Heart left ventricle (tissue), 16 donors: ENCODE data around the gene LRRC63. TPM values are rescaled to one million over a fixed set of nuclear protein-coding genes. Genes with fewer than 3 reads are reported as not detected.

Experiments
- ATAC-seq, 4 donors: fragments of 200-7000 bp; cut with Tn5 transposase; one replicate each; pipeline ENCODE4 v1.9.1; 2020 to 2022; ENCODE audit warnings: moderate library complexity in 4 of 4, mild to moderate bottlenecking in 3 of 4, moderate number of reproducible peaks in 1 of 4
- DNase-seq, 5 donors: peaks; one replicate each; pipeline ENCODE4 v3.0.0-alpha.2; 2020
- H3K27ac ChIP-seq, 12 donors: fragments of 200-600 bp; sonication (generic) in 4 of 12; one replicate each; pipeline versions ENCODE4 v1.5.0 to v1.8.0; 2016 to 2022; ENCODE audit warnings: mild to moderate bottlenecking in 2 of 12
- H3K27me3 ChIP-seq, 9 donors: fragments of 200-600 bp; sonication (generic) in 2 of 9; one replicate each; pipeline versions ENCODE4 v1.5.1 to v1.8.0; 2016 to 2022; ENCODE audit warnings: mild to moderate bottlenecking in 3 of 9
- H3K36me3 ChIP-seq, 9 donors: fragments of 200-600 bp; sonication (generic) in 2 of 9; one replicate each; pipeline versions ENCODE4 v1.5.0 to v1.8.0; 2018 to 2022; ENCODE audit warnings: mild to moderate bottlenecking in 2 of 9
- H3K4me1 ChIP-seq, 12 donors: fragments of 200-600 bp; sonication (generic) in 4 of 12; one replicate each; pipeline versions ENCODE4 v1.5.0 to v1.8.0; 2016 to 2022; ENCODE audit warnings: mild to moderate bottlenecking in 3 of 12
- H3K4me3 ChIP-seq, 12 donors: fragments of 200-600 bp; sonication (generic) in 4 of 12; one replicate each; pipeline versions ENCODE4 v1.5.0 to v1.8.0; 2017 to 2022; ENCODE audit warnings: mild to moderate bottlenecking in 9 of 12, moderate library complexity in 4 of 12
- H3K9me3 ChIP-seq, 12 donors: fragments of 200-600 bp; sonication (generic) in 4 of 12; one replicate each; pipeline versions ENCODE4 v1.5.0 to v1.8.0; 2016 to 2022; ENCODE audit warnings: mild to moderate bottlenecking in 1 of 12
- POLR2A ChIP-seq, 2 donors: fragments of 450-650 bp; IDR thresholded peaks; one replicate each; pipeline ENCODE4 v1.6.1; 2017; ENCODE audit warnings: antibody characterized with exemption in 2 of 2, mild to moderate bottlenecking in 2 of 2, moderate library complexity in 2 of 2
- WGBS, 4 donors: extraction: QIAGEN DNeasy Blood & Tissue Kit in 2 of 4; methylation state at CpG; one replicate each; pipeline versions ENCODE4 v1.1.5 to v1.1.7; 2013 to 2018; 5-methylcytosine and 5-hydroxymethylcytosine counted together
- intact Hi-C, 10 donors: fragments of 100-400 bp; cut with DNase I; formaldehyde crosslinking; loops; one replicate each; pipeline versions ENCODE4 v1.11.1 to v1.14.2; 2022
- polyA plus RNA-seq, 2 donors: library from polyadenylated mRNA; stranded (reverse); fragments of 200-250 nt; gene quantifications; one replicate each; pipeline ENCODE4 v1.2.3, GENCODE V29; 2013
- total RNA-seq, 9 donors: library from RNA; depleted of rRNA in 2 of 9; stranded (reverse); fragments of >200 nt in 2 of 9; fragmentation: NEBNext Ultra II Directional in 3 of 9; extraction: Animal tissue kit (Norgen Biotek cat#: 25700) in 3 of 9; gene quantifications; one replicate each; pipeline versions ENCODE4 v1.1.0 to v1.2.4, GENCODE V29; 2016 to 2023
- TF ChIP-seq, protein P1 (sequence below), 12 donors: fragments of 200-600 bp; sonication (generic) in 4 of 12; IDR thresholded peaks; one replicate each; pipeline versions ENCODE4 v1.5.0 to v1.8.0; 2018 to 2022; ENCODE audit warnings: antibody characterized with exemption in 12 of 12, mild to moderate bottlenecking in 5 of 12
- donor health status: ischemic (EF 13 %, LVEDD 7.1; RV severe dilation, severe dysfunction).
- donor health status: healthy with polysubstance abuse.
- donor health status: DM: no; HTN: yes; CAD: no.
- donor health status: DM: no; HTN: no; CAD: no.
- donor health status: ischemic (EF 25% LVEDD 6.9; RV normal size, moderate dysfunction).
- donor health status: ischemic (EF 25% LVEDD 5.7; RV mildly dilated, moderate dysfunction).
- donor health status: healthy.
- donor health status: DM: yes; HTN: yes; CAD: no.
- donor health status: ischemic (EF 35%, LVEDD 5.7; RV mildly dilated, moderate dysfunction).
- donor health status: nonischemic (EF 11% LVEDD 7.7; RV severe dilation, severe dysfunction).
- donor health status: DM: yes; HTN: yes; CAD: no.
- donor health status: PGD.
- donor health status: ischemic (EF 29% LVEDD 5.4; RV normal size, mild dysfunction).
- donor health status: nonischemic (EF 23%, LVEDD 6.1; RV moderate dilation, normal function).

Gene LRRC63
- total and polyA plus RNA-seq, 11 donors: 0.14 to 0.48 TPM; not detected in 9

- peaks cover 0 to 22% (median 3%) of the 10 kb centered on the region in 9 donors for H3K27me3 ChIP-seq
- DNase-seq (no peak), ATAC-seq (no peak)
- H3K9me3 ChIP-seq: no peaks in the 10 kb centered on the region
- H3K36me3 ChIP-seq: no peaks in the 10 kb centered on the region
- 84 to 95% (median 84%) methylated on average over 1 of the region's 1 CpG for WGBS, 4 donors
- H3K4me3 ChIP-seq: no peak overlapping the region
- intact Hi-C loops: no loop called here
- TF ChIP-seq, protein P1, sequence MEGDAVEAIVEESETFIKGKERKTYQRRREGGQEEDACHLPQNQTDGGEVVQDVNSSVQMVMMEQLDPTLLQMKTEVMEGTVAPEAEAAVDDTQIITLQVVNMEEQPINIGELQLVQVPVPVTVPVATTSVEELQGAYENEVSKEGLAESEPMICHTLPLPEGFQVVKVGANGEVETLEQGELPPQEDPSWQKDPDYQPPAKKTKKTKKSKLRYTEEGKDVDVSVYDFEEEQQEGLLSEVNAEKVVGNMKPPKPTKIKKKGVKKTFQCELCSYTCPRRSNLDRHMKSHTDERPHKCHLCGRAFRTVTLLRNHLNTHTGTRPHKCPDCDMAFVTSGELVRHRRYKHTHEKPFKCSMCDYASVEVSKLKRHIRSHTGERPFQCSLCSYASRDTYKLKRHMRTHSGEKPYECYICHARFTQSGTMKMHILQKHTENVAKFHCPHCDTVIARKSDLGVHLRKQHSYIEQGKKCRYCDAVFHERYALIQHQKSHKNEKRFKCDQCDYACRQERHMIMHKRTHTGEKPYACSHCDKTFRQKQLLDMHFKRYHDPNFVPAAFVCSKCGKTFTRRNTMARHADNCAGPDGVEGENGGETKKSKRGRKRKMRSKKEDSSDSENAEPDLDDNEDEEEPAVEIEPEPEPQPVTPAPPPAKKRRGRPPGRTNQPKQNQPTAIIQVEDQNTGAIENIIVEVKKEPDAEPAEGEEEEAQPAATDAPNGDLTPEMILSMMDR (IDR thresholded peaks at IDR 0.05): no peak
- no peak for TF ChIP-seq POLR2A (IDR thresholded peaks at IDR 0.05)
- no peak overlapping the region for H3K27ac ChIP-seq
- peaks cover 0 to 14% (median 0%) of the 10 kb centered on the region in 12 donors for H3K4me1 ChIP-seq
These were observed 5.6 kb upstream of the LRRC63 start for GRCh38 chr13:46206143-46206542.

DNA sequence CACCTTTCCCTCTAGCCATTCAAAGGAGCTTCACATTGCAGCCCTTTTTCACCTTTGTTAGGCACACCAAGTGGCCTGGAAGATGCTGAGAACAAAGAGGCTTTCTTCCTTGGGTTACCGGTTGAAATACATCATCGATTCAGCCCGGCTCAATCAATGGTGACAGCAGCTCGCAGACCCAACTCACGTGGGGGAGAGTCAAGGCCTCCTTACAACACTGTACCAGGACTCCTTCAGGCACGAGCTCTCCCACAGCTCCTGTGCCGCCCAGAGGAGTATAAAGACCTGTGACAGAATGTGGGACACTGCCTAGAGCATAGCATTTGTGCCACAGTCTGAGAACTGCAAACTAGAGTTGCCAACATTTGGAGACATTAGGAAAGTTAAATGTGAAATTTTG is 3.9 kb upstream of the LRRC63 start:
- TF ChIP-seq, protein P1 (IDR thresholded peaks at IDR 0.05): no peak
- TF ChIP-seq POLR2A (IDR thresholded peaks at IDR 0.05): no peak
- WGBS, 4 donors: 58 to 70% (median 65%) methylated on average over 7 of the region's 7 CpGs

GRCh38 chr13:46210362-46211083 is 1.2 kb upstream of the LRRC63 start:
- peaks cover 0 to 15% (median 1%) of the 10 kb centered on the region in 12 donors for H3K4me1 ChIP-seq
- intact Hi-C loops: no loop called here
- H3K9me3 ChIP-seq: peaks cover 0 to 5% (median 0%) of the 10 kb centered on the region in 12 donors
- H3K4me3 ChIP-seq: peak overlapping the region in 4 of 12 donors; percentile 46 to 68 (median 57)
- TF ChIP-seq, protein P1 (IDR thresholded peaks at IDR 0.05): no peak
- TF ChIP-seq POLR2A (IDR thresholded peaks at IDR 0.05): no peak
- peaks cover 0 to 26% (median 3%) of the 10 kb centered on the region in 9 donors for H3K27me3 ChIP-seq
- WGBS, 4 donors: 77 to 83% (median 81%) methylated on average over 6 of the region's 6 CpGs
- H3K27ac ChIP-seq: peak overlapping the region in 1 of 12 donors; percentile 75
- no peaks in the 10 kb centered on the region for H3K36me3 ChIP-seq
- no peak for ATAC-seq
- DNase-seq: no peak

More for the DNA sequence above, 3.9 kb upstream of the LRRC63 start:
- Histone ChIP-seq H3K4me1 (peaks cover 0 to 19% (median 1%) of the 10 kb centered on the region in 12 donors), H3K36me3 (no peaks in the 10 kb centered on the region), H3K9me3 (no peaks in the 10 kb centered on the region), H3K27me3 (peaks cover 0 to 30% (median 4%) of the 10 kb centered on the region in 9 donors), H3K27ac (no peak overlapping the region), H3K4me3 (no peak overlapping the region)
- intact Hi-C loops: no loop called here
- DNase-seq: no peak
- ATAC-seq: no peak

- Histone ChIP-seq H3K9me3 (peaks cover 0 to 5% (median 0%) of the 10 kb centered on the region in 12 donors), H3K27ac (peak overlapping the region in 1 of 12 donors; percentile 75), H3K36me3 (no peaks in the 10 kb centered on the region), H3K4me1 (peaks cover 0 to 15% (median 1%) of the 10 kb centered on the region in 12 donors), H3K4me3 (peak overlapping the region; percentile 19 to 68 (median 48)), H3K27me3 (peaks cover 0 to 26% (median 3%) of the 10 kb centered on the region in 9 donors)
- WGBS, 4 donors: 14 to 23% (median 20%) methylated on average over 9 of the region's 9 CpGs
- DNase-seq: no peak
- no peak for TF ChIP-seq POLR2A (IDR thresholded peaks at IDR 0.05)
- TF ChIP-seq, protein P1 (IDR thresholded peaks at IDR 0.05): no peak
- ATAC-seq: peak in 2 of 4 donors; percentile 10 to 26
- intact Hi-C loops: no loop called here
These were observed 629 bp upstream of the LRRC63 start for GRCh38 chr13:46211116-46211482.
